GM21367 (cell line): ENCODE results near the gene R3HDM1.
"Not testable (repeated sequence)": the region's sequence is repeated elsewhere in the genome, so short reads cannot be mapped to it uniquely, and the experiment has no call there.

ENCODE experiments used
- ATAC-seq: cut with Tn5 transposase; IDR thresholded peaks from one replicate; pipeline ENCODE4 v1.9.1; 2021; ENCODE audit not compliant: unreplicated experiment

Gene R3HDM1

DNA sequence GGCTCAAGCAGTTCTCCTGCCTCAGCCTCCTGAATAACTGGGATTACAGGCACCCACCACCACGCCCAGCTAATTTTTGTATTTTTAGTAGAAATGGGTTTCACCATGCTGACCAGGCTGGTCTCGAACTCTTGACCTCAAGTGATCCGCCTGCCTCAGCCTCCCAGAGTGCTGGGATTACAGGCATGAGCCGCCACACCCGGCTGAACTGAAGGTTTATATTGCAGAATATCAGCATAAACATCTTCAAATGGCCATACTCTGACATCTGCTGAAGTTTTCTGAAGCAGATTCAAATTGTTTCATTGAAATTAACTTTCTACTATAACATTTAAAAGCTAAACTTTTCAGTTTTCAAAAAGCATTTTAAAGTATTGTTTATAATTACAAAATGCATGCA, 172.8 kb downstream of the R3HDM1 start:
- not testable (repeated sequence) for ATAC-seq

DNA sequence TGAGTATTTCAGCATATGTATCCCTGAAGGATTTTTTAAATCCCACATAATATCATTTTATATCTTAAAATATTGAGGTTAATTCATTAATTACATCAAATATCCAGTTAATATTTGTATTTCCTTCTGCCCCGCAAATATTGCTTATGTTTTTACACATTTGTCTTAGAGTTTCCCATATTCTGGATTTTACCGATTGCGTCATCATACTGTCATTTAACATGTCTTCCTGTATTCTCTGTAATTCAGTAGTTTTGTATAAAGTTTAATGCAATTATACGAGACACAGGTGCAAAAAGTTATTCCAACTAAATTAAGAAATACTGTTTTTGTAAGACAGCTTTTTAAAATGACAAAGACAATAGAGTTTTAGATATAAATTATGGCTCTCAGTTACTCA, 176.9 kb downstream of the R3HDM1 start:
- ATAC-seq, result no peak

DNA sequence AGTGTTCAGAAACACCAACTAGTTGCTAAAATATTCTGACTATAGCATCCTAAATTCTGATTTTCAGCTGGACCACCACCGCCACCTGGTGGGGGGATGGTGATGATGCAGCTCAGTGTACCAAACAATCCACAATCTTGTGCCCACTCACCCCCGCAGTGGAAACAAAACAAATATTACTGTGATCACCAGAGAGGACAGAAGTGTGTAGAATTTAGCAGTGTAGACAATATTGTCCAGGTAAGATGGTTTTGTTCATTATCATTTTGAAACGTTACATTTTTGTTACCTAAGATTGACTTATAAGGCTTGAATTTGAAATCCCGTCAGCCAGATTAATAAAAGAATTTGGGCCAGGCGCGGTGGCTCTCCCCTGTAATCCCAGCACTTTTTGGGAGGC, 178.7 kb downstream of the R3HDM1 start:
- no peak for ATAC-seq

DNA sequence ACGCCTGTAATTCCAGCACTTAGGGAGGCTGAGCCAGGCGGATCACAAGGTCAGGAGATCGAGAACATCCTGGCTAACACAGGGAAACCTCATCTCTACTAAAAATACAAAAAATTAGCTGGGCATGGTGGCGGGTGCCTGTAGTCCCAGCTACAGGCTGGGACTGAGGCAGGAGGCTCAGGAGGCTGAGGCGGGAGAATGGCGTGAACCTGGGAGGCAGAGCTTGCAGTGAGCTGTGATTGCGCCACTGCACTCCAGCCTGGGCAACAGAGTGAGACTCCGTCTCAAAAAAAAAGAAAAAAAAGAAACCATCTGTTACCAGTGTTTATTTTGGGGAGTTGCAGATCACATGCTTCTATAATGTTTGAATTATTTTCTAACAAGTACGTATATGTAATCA, 183.8 kb downstream of the R3HDM1 start:
- not testable (repeated sequence) for ATAC-seq

DNA sequence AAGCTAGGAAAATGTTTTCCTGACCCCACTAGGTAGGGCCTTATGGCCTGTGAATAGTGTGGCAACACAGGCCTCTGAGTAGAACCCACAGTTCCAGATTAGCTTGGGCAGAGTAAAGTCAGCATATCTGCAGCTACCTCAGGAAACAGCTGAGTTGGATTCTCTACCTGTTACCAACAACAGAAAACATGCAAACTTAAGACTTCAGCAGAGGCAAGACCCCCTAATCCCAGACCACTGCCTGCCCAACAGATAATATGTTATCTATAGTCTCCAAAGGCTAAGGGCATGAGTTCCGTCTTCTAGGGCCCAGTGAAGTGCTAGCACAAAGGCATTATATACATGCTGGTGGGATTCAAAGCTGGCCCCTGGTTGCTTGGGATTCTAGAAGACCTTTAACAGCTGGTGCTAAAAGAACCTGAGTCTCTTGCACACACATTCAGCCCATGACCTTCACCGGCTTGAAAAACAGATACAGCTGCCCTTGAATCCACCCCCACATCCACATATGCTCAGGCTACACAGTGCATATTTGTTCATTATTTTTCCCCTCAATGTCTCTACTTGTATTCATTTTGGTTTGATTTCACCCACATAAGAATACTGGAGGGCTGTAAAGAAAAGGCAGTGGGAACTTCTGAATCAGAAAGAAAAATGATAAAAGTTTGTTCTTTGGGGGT, 196.9 kb downstream of the R3HDM1 start:
- ATAC-seq, result no peak

DNA sequence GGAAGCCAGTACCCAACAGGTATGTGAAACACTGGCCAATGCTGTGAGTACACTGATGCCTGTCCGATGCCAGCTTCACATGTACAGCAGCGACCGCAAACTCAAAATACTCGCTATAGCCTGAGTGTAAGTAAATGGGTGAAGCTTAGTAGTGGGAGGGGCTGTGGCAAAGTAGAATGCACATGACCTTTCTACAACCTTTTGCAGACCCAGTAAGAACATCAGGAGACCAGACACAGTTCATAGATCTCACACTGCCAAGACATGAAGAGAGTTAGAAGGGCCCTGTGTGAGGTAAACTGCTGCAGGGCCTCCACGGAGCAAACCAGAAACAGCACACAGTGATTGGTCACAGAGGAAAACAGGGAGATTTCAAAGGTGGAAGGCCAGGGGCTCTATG, 201.3 kb downstream of the R3HDM1 start:
- no peak for ATAC-seq

DNA sequence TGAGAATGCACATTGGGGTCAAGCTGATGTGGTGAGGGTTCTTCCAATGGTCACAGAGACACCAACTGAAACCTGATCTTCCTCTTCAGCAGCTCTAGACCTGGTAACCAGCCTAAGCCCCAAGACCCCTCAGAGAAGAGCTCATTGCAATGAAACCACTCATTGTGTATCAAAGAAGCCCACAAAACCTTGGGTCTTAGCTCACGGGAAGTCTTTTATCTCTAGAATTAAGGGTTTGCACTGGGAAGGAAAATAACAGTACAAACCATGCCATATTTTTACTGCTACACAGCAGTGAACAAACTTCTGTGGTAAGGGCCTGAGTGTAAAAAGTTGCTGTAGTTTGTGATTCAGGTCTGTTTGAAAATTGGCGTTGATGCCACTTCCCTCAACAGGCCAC, 201.8 kb downstream of the R3HDM1 start:
- ATAC-seq, result no peak

DNA sequence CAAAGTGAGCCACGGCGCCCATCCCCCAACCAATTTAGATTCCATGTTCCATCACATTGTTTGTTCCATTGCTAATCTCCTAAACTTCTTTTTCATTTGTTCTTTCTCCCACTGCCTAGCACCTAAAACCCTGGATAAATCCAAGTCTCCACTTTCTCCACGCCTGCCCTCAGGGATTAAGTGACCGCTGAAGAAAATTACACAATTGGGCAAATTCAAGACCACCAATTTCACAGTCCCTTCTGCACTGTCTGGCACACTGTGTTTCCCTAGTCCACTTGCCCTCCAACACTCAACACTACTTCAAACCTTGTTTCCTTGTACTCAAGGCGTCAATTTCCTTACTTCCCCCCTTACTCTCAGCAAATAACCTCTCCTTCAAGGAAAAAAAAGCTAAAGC, 205.3 kb downstream of the R3HDM1 start:
- no peak for ATAC-seq

DNA sequence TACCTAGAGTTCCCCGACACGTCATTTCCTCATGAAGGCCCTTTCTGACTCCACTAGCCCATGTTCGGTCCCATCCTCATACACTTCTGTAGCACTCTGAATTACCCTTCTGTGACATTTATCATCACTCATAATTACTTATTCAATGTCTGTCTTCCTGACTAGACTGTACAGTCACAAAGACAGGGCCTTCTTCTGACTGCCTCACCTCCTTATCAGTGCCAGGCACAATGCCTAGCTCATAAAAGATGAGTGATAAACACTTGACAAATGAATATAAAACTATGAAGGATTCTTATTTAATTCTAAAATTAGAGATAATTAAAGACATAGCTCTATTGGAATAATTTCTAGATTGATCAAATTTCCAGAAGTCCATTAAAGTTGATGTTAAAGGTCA, 208.9 kb downstream of the R3HDM1 start:
- ATAC-seq, result no peak

DNA sequence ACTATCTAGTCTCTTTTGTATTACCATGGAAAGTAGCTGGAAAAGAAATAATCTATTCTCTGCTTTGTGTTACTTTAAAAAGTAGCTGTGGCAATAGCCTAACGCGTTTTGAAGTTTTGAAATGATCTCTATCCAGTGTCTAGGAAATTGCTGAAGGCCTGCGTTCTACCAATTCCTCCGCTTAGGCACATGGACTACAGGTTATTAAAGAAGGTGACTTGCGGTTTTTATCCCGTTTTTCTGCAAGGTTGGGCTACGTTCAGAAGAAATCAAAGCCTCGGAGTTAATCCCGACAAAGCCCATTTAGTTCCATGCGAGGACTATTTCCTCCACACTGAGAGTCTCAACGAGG, 209.7 kb downstream of the R3HDM1 start:
- no peak for ATAC-seq

DNA sequence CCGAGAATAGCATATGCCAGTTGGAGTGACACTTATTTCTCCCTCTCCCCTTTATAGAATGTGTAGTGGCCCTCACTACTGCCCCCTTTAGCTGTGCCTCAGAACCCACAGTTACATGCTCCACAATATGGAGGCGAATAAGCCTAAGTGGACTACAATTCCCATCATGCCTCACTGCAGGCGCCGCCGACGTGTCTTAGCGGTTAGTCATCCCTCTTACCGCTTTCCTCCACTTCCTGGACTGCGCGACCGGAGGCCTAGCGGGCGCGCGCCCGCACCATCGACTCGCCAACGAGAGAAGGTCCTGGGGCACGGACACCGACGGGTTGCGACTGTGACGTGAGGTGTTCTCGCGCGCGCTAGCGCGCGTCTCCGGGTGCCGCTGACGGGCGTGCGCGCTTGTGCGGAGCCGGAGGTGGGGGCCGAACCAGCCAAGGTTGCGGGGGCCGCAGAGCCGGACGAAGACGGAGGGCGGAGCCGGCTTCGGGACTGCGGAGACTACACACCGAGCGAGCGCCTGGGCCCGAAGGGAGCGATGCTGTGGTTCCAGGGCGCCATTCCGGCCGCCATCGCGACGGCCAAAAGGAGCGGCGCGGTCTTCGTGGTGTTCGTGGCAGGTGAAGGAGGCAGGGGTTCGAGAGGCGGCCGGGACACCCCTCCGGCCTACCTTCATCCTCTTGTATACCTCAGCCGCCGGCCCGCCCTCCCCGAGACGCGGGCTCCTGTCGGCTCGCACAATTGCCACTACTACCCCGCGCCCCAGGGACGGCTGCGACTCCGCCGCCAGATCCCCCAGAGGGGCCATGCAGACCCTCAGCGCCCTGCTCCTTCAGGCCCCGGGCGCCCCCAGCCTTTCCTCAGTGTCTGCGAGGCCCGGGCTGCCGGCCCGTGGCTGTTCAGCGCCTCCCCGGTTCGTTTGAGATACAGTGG, 210.4 kb downstream of the R3HDM1 start, which contains the start of gene UBXN4:
UBXN4 (plus strand) TSS at position 461 of the 930 bp plus-strand sequence; CDS start at position 536, 75 bp downstream.
- peak; percentile 90 for ATAC-seq

DNA sequence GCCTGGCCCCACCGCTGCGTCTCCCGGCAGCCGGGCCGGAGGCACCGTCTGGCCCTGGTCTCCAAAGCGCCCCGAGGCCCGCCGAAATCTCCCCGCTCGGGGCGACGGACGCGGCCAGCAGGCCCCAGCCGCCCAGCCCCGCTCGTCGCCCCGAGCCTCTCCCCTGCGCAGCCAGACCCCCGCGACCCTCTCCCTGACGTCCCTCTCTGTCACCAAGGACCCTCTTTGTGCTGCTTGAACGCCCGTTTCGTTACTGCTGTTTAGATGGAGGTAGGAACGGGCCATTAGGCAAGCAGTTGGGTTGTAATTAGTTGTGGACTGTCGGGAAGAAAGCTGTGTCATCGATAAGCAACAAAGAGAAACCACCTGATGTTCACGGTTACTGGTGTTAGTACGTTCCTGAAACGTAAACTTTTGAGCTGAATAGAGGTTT, 211.1 kb downstream of the R3HDM1 start:
- ATAC-seq, result peak; percentile 20

DNA sequence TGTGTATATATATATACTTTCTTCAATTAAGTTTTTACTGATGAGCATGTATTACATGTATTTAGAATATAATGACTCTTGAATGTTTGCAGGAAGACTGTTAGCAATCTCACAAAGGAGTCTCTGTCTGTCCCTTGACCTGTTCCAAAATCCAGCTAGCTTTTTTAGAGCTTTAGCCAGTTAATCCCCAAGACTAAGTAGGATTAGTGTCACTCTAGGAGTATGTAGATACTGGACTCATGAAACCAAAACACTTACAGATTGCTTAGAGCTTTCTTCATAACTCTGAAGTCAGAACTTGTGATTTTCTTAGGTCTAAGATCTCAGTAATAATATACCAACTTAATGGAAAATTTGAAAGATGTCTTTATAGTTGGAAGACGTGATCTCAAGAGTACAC, 212.6 kb downstream of the R3HDM1 start:
- no peak for ATAC-seq

DNA sequence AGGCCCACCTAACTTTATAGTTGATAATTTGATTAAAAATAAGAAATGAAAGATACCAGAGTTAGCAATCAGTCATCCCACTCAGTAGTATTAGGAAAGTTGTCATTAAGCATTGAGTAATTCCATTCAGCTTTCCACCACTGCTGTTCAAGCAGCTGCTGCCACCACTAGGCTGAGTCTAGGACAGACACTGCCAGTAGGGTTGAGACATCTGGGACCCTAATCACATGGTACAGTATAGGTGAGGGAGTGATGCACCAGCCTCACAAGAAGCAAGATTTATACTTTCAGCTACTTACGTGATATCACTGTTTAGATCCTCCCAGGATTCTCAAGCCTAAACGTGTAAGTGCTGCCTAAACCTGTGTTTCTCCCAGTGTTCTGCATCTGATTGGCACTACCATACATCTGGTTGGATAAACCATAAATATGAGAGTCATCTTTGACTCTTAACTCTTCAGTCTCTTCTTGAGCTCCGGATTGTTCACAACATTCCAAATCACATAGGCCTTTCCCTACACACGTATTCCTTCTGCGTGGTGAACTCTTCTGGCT, 213.6 kb downstream of the R3HDM1 start:
- no peak for ATAC-seq

DNA sequence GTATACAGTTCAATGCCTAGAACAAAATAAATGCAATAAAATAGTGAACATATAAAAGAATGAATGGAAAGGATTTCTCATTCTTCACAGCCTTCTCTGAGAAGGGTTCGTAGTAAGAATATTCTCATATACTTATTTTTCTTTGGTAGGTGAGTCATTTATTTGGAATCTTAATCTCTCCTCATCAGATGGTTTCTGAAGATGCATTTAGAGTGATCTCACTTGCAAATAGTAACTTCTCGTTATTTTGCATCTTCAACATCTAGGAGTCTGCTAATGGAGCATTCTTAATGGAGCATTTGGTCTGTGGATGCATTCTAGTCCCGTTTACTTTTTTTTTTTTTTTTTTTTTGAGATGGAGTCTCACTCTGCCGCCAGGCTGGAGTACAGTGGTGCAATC, 214.3 kb downstream of the R3HDM1 start:
- ATAC-seq, result no peak

DNA sequence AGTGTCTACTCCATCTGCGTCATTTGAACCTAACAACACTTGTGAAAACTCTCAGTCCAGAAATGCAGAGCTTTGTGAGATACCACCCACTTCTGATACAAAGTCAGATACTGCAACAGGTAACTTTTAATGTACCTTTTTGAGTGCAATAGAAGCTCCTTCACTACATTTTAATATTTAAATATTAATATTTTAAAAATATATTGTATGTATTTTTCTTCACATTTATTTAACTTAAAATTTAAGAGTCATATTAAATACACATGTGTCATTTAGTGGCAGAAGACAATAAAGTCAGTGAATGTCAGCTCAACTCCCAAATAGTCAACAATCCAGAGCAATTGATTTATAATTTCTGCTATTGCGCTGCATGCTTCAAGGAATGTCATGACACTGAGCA, 224.3 kb downstream of the R3HDM1 start:
- no peak for ATAC-seq

DNA sequence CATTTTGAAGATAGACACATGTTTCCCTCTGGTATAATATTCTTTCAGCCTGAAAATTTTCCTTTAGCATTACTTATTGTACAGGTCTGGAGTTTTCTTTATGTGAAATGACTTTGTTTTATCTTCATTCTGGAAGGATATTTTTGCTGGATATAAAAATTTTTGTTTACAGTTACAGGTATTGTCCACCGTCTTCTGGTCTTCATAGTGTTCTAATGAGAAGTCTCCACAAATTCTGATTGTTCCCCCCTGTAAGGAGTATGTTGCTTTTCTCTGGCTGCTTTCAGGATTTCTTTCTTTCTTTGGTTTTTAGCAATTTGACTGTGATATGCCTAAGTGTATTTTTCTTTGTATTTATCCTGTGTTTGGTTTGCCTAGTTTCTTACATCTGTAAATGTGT, 225.4 kb downstream of the R3HDM1 start:
- ATAC-seq, result no peak

DNA sequence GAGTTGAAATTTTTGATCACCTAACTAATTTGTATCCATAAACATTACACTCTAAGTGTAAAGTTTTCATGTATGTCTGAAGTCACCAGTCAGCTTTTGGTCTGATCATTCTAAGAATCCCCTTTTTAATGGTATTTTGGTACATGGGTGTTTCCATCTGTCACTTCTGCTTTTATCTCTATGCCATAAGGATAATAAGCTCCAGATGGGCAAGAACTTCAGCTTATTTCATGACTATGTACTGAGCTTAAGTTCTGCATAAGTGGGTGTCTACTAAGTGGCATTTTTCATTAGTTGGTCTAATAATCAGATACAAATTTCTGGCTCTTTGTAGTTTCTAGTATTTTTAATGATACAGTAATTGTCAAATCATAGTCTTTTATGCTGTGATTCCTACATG, 230.7 kb downstream of the R3HDM1 start:
- ATAC-seq, result no peak

DNA sequence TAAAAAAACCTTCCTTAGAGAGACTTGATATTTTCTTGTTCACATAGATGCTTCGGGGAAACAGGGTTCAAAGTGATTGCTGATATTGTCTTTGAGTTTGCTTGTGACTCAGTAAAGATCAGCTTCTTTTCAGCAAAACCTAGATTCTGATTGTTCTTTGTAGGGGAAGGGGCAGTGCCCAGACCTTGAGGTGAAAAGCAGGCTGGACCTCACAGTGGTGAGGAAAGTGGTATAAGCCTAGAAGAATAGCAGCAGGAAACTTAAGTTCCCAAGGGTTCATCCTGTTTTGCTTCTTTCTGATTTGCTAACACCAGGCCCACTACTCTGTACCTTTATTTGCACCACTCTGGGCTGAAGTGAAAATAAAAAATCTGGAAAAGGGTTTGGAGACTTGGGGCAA, 231.2 kb downstream of the R3HDM1 start:
- no peak for ATAC-seq

DNA sequence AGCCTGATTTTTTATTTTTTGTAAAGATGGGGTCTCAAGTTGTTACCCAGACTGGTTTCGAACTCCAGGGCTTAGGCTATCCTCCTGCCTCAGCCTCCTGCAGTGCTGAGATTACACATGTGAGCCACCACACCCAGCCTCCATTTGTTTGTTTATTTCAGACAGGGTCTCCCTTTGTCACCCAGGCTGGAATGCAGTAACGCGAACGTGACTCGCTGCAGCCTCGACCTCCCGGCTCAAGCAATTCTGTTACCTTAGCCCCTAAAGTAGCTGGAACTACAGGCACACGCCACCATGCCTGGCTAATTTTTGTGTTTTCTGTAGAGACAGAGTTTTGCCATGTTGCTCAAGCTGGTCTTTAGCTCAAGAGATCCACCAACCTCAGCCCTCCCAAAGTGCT, 237.6 kb downstream of the R3HDM1 start:
- no peak for ATAC-seq

DNA sequence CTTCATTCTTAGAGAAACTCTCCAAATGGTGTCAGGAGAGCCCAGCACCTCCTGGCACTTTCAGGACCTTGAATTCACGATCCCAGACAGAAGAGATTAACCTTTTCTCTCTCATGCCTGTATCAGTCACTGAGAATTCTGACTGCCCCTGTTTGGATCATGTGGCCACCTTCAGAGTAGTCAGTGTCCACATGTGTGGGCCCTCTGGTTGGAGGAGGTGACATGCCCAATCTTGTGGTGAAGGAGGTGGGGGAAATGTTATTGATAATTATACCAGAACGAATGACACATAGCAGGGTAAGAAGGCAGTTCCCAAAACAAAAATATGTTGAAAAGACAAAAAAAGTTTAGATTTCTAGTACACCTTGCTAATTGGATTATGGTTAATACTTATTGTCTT, 242.0 kb downstream of the R3HDM1 start:
- ATAC-seq, result no peak

DNA sequence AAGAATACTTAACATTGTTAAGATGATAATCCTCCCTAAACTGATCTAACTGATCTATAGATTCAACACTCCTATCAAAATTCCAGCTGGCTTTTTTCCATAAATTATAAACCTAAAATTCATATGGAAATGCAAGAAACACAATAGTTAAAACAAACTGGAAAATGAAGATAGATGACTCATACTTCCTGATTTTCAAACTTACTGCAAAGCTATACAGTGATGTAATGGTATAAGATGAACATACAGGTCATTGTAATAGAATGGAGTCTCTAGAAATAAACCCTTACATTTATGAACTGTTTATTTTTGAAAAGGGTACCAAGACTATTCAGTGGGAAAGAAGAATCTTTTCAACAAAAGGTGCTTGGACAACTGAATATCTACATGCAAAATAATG, 242.6 kb downstream of the R3HDM1 start:
- no peak for ATAC-seq
